H9 (cell line): ENCODE measurements around the gene SYNE2. TPM values are rescaled to one million over a fixed set of nuclear protein-coding genes. Genes with fewer than 3 reads are reported as not detected.
A peak's percentile ranks its signal among the peaks of the same experiment; 100 is the strongest.

Source experiments
- DNase-seq: peaks from one replicate; pipeline ENCODE4 v3.0.0-alpha.2; 2017
- H2AFZ ChIP-seq: one replicate; pipeline ENCODE4 v1.6.1; 2013; ENCODE audit warnings: mild to moderate bottlenecking, low read length, control low read depth, moderate library complexity
- H2AK5ac ChIP-seq: 2 replicates; pipeline ENCODE4 v1.6.1; 2013; ENCODE audit warnings: low read length, control low read depth, mixed read lengths; ENCODE audit not compliant: insufficient read length
- H2BK120ac ChIP-seq: one replicate; pipeline ENCODE4 v1.6.1; 2013; ENCODE audit warnings: low read depth, mild to moderate bottlenecking, low read length, control low read depth, inconsistent platforms; ENCODE audit not compliant: poor library complexity, severe bottlenecking
- H2BK12ac ChIP-seq: 2 replicates; pipeline ENCODE4 v1.6.1; 2013; ENCODE audit warnings: low read length, control low read depth, mixed read lengths, low read depth; ENCODE audit not compliant: insufficient read length
- H2BK15ac ChIP-seq: 2 replicates; pipeline ENCODE4 v1.6.1; 2013; ENCODE audit warnings: low read depth, low read length, control low read depth
- H2BK20ac ChIP-seq: one replicate; pipeline ENCODE4 v1.6.1; 2013; ENCODE audit warnings: low read depth, mild to moderate bottlenecking, low read length, control low read depth, inconsistent platforms; ENCODE audit not compliant: poor library complexity, severe bottlenecking
- H2BK5ac ChIP-seq: 2 replicates; pipeline ENCODE4 v1.6.1; 2013; ENCODE audit warnings: low read length, control low read depth, mixed read lengths; ENCODE audit not compliant: insufficient read length
- H3K14ac ChIP-seq: 2 replicates; pipeline ENCODE4 v1.6.1; 2013; ENCODE audit warnings: low read length, control low read depth; ENCODE audit not compliant: insufficient read depth
- H3K18ac ChIP-seq: 2 replicates; pipeline ENCODE4 v1.6.1; 2013; ENCODE audit warnings: low read depth, mild to moderate bottlenecking, mixed read lengths, low read length, control low read depth; ENCODE audit not compliant: insufficient read length
- H3K23ac ChIP-seq: 2 replicates; pipeline ENCODE4 v1.6.1; 2013; ENCODE audit warnings: low read length, control low read depth, mixed read lengths, low read depth; ENCODE audit not compliant: insufficient read length
- H3K23me2 ChIP-seq: 2 replicates; pipeline ENCODE4 v1.6.1; 2013; ENCODE audit warnings: low read depth, mild to moderate bottlenecking, mixed read lengths, low read length, control low read depth; ENCODE audit not compliant: insufficient read length, poor library complexity, severe bottlenecking
- H3K27ac ChIP-seq: 2 replicates; pipeline ENCODE4 v1.5.1; 2013; ENCODE audit warnings: low read length, control low read depth, mixed read lengths, low read depth; ENCODE audit not compliant: insufficient read length
- H3K27me3 ChIP-seq: 2 replicates; pipeline ENCODE4 v1.6.1; 2013; ENCODE audit warnings: low read length, control low read depth, inconsistent platforms; ENCODE audit not compliant: insufficient read depth
- H3K4ac ChIP-seq: 2 replicates; pipeline ENCODE4 v1.6.1; 2013; ENCODE audit warnings: low read depth, mild to moderate bottlenecking, control low read depth, inconsistent platforms, low read length, moderate library complexity
- H3K4me1 ChIP-seq: 2 replicates; pipeline ENCODE4 v1.6.1; 2013; ENCODE audit warnings: low read length, control low read depth, inconsistent platforms; ENCODE audit not compliant: insufficient read depth
- H3K4me2 ChIP-seq: 2 replicates; pipeline ENCODE4 v1.6.1; 2013; ENCODE audit warnings: low read length, control low read depth, mixed read lengths; ENCODE audit not compliant: insufficient read length, insufficient read depth
- H3K56ac ChIP-seq: 2 replicates; pipeline ENCODE4 v1.6.1; 2013; ENCODE audit warnings: low read depth, mild to moderate bottlenecking, mixed read lengths, low read length, control low read depth; ENCODE audit not compliant: insufficient read length
- H3K79me1 ChIP-seq: 2 replicates; pipeline ENCODE4 v1.6.1; 2013; ENCODE audit warnings: low read depth, mild to moderate bottlenecking, moderate library complexity, low read length, control low read depth, inconsistent platforms; ENCODE audit not compliant: insufficient read depth, poor library complexity, severe bottlenecking
- H3K79me2 ChIP-seq: 2 replicates; pipeline ENCODE4 v1.6.1; 2013; ENCODE audit warnings: low read length, control low read depth, inconsistent platforms; ENCODE audit not compliant: insufficient read depth
- H3K9ac ChIP-seq: 2 replicates; pipeline ENCODE4 v1.6.1; 2013; ENCODE audit warnings: low read length, control low read depth, mixed read lengths; ENCODE audit not compliant: insufficient read length; ENCODE audit errors: extremely low read depth
- H3K9me3 ChIP-seq: one replicate; pipeline ENCODE4 v1.6.1; 2013; ENCODE audit warnings: low read depth, low read length, inconsistent platforms; ENCODE audit not compliant: control insufficient read depth
- H3T11ph ChIP-seq: one replicate; pipeline ENCODE4 v1.6.1; 2013; ENCODE audit warnings: mild to moderate bottlenecking, low read length, control low read depth, inconsistent platforms
- H4K20me1 ChIP-seq: one replicate; pipeline ENCODE4 v1.6.1; 2013; ENCODE audit not compliant: control insufficient read depth, insufficient read length, insufficient read depth
- H4K5ac ChIP-seq: 2 replicates; pipeline ENCODE4 v1.6.1; 2013; ENCODE audit warnings: low read depth, mild to moderate bottlenecking, mixed read lengths, low read length, control low read depth; ENCODE audit not compliant: insufficient read length
- H4K8ac ChIP-seq: replicated peaks from 2 replicates; pipeline ENCODE4 v1.6.1; 2013; ENCODE audit warnings: low read length, control low read depth, mixed read lengths, low read depth; ENCODE audit not compliant: insufficient read length
- H4K91ac ChIP-seq: 2 replicates; pipeline ENCODE4 v1.6.1; 2013; ENCODE audit warnings: low read depth, mild to moderate bottlenecking, moderate library complexity, mixed read lengths, low read length, control low read depth; ENCODE audit not compliant: insufficient read length
- H3K27ac Mint-ChIP-seq, 3 experiments: 2 replicates in 2 of 3; 3 replicates in 1 of 3; pipeline ENCODE4 v1.8.0; 2020 to 2021; ENCODE audit warnings: mixed read lengths in 3 of 3, mild to moderate bottlenecking in 1 of 3, moderate library complexity in 1 of 3
- H3K27me3 Mint-ChIP-seq: 2 replicates; pipeline ENCODE4 v1.8.0; 2021; ENCODE audit warnings: low read depth, mild to moderate bottlenecking, moderate library complexity, mixed read lengths
- H3K36me3 Mint-ChIP-seq, 3 experiments: 2 replicates in 2 of 3; 3 replicates in 1 of 3; pipeline ENCODE4 v1.8.0; 2020 to 2021; ENCODE audit warnings: low read depth in 3 of 3, mixed read lengths in 3 of 3; ENCODE audit not compliant: insufficient read depth in 1 of 3
- H3K4me1 Mint-ChIP-seq, 2 experiments: 2 replicates each; pipeline ENCODE4 v1.8.0; 2020; ENCODE audit warnings: mixed read lengths in 2 of 2
- H3K4me3 Mint-ChIP-seq, 2 experiments: 2 replicates in 1 of 2; 3 replicates in 1 of 2; pipeline ENCODE4 v1.8.0; 2020 to 2021; ENCODE audit warnings: mild to moderate bottlenecking in 2 of 2, mixed read lengths in 2 of 2, moderate library complexity in 1 of 2
- H3K9me3 Mint-ChIP-seq, 2 experiments: 2 replicates in 1 of 2; 3 replicates in 1 of 2; pipeline ENCODE4 v1.8.0; 2020; ENCODE audit warnings: mild to moderate bottlenecking in 2 of 2, mixed read lengths in 2 of 2, moderate library complexity in 1 of 2
- WGBS: extraction: QIAGEN DNeasy Blood & Tissue Kit; methylation state at CpG from one replicate; pipeline ENCODE4 v1.1.7; 2013; ENCODE audit warnings: missing lambda C conversion rate, low lambda C conversion rate, mixed read lengths; ENCODE audit not compliant: insufficient read length; ENCODE audit errors: extremely low coverage; 5-methylcytosine and 5-hydroxymethylcytosine counted together
- total RNA-seq: library from RNA; stranded (reverse); gene quantifications from 2 replicates; pipeline ENCODE4 v1.2.1, GENCODE V29; 2021
- TF ChIP-seq, protein P1 (sequence below): fragments of 200-600 bp; sonication (generic); conservative IDR thresholded peaks from 3 replicates; pipeline ENCODE4 v1.8.0; 2021; ENCODE audit warnings: antibody characterized with exemption, mild to moderate bottlenecking

The SYNE2 gene
- total RNA-seq, 1 experiment from 2014 or later = 43.3 TPM

DNA sequence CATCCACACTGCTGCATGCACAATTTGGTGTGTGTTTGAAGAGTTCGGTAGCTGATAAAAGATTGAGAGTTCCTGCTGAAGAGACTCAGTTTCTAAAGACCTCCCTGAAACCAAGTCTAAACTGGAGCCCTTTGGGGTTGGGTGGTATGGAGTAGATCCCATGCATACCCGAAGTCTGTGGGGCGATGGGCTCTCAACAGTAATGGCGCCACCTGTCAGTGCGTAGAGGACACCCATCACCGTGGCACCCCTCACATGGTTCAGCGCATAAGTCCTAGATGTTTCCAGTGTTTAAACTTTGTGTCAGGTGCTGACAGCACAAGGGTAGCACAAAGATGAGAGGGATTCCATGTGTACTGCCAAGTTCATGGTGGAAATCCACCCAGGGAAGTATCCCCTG lies 355.5 kb downstream of the SYNE2 start:
- Histone ChIP-seq H3K23me2 (no peaks in the 10 kb centered on the region), H2BK12ac (no peak overlapping the region), H3K23ac (no peak overlapping the region), H2BK120ac (no peak overlapping the region), H3K4me1 (no peaks in the 10 kb centered on the region), H2BK15ac (no peak overlapping the region), H3K56ac (no peak overlapping the region), H4K5ac (no peak overlapping the region), H3K9me3 (no peaks in the 10 kb centered on the region), H2AFZ (no peak overlapping the region), H3K9ac (no peak overlapping the region), H3K27ac (no peak overlapping the region), H3K4me2 (no peak overlapping the region), H4K8ac (no peak overlapping the region), H3K4ac (no peak overlapping the region), H3T11ph (no peak overlapping the region), H2BK20ac (no peak overlapping the region), H3K79me2 (no peaks in the 10 kb centered on the region), H3K18ac (no peak overlapping the region), H2AK5ac (no peak overlapping the region), H4K91ac (no peak overlapping the region), H3K27me3 (no peaks in the 10 kb centered on the region), H4K20me1 (no peaks in the 10 kb centered on the region), H3K14ac (no peak overlapping the region), H3K79me1 (no peaks in the 10 kb centered on the region), H2BK5ac (no peak overlapping the region)
- H3K36me3 Mint-ChIP-seq = peaks cover 35 to 54% (median 44%) of the 10 kb centered on the region in 3 experiments; a peak in 6 of 7 replicates
- H3K4me1 Mint-ChIP-seq = peaks cover 8% of the 10 kb centered on the region in 2 experiments
- H3K4me3 Mint-ChIP-seq = no peak overlapping the region
- H3K27me3 Mint-ChIP-seq = no peaks in the 10 kb centered on the region
- H3K9me3 Mint-ChIP-seq = no peaks in the 10 kb centered on the region
- no peak for DNase-seq
- H3K27ac Mint-ChIP-seq = no peak overlapping the region
- no CpG with 5 or more reads among the region's 7 CpGs for WGBS
- TF ChIP-seq, protein P1, sequence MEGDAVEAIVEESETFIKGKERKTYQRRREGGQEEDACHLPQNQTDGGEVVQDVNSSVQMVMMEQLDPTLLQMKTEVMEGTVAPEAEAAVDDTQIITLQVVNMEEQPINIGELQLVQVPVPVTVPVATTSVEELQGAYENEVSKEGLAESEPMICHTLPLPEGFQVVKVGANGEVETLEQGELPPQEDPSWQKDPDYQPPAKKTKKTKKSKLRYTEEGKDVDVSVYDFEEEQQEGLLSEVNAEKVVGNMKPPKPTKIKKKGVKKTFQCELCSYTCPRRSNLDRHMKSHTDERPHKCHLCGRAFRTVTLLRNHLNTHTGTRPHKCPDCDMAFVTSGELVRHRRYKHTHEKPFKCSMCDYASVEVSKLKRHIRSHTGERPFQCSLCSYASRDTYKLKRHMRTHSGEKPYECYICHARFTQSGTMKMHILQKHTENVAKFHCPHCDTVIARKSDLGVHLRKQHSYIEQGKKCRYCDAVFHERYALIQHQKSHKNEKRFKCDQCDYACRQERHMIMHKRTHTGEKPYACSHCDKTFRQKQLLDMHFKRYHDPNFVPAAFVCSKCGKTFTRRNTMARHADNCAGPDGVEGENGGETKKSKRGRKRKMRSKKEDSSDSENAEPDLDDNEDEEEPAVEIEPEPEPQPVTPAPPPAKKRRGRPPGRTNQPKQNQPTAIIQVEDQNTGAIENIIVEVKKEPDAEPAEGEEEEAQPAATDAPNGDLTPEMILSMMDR = 0 out of 3 replicates have a peak, but pooled peaks have one; percentile 15
